ENCODE data around the gene LAMC3. TPM values are rescaled to one million over a fixed set of nuclear protein-coding genes. Genes with fewer than 3 reads are reported as not detected.
A peak's percentile ranks its signal among the peaks of the same experiment; 100 is the strongest.

LAMC3 gene
- total RNA-seq, 2 donors from 2014 or later = 0.55 to 156 TPM

DNA sequence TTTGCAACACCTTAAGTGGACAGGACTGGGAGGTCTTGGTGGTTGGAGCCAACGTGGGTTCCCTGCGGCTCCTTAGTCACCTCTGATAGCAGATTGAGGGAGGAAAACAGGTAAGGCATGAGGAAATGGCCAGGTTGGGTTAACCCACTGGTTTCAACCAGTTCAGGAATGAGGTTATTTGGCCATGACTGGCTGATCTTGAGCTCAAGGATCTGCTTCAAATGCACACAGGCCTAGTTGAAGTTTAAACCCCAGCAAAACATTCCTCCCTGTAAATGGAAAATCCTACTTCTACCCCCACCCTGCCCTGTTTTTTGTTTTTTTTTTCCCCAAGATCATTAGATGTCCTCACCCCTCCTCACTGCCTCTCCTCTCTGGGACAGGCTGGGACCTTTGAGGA, 113.2 kb downstream of the LAMC3 start:
- H3K4me1 ChIP-seq (replicated peaks) = peaks cover 5% of the 10 kb centered on the region
- H3K36me3 ChIP-seq = no peaks in the 10 kb centered on the region
- intact Hi-C loops (cut with DNase I) = no loop called here
- WGBS = 87% methylated on average over 2 of the region's 2 CpGs
- H3K9me3 ChIP-seq = no peaks in the 10 kb centered on the region
- TF ChIP-seq, protein P1, sequence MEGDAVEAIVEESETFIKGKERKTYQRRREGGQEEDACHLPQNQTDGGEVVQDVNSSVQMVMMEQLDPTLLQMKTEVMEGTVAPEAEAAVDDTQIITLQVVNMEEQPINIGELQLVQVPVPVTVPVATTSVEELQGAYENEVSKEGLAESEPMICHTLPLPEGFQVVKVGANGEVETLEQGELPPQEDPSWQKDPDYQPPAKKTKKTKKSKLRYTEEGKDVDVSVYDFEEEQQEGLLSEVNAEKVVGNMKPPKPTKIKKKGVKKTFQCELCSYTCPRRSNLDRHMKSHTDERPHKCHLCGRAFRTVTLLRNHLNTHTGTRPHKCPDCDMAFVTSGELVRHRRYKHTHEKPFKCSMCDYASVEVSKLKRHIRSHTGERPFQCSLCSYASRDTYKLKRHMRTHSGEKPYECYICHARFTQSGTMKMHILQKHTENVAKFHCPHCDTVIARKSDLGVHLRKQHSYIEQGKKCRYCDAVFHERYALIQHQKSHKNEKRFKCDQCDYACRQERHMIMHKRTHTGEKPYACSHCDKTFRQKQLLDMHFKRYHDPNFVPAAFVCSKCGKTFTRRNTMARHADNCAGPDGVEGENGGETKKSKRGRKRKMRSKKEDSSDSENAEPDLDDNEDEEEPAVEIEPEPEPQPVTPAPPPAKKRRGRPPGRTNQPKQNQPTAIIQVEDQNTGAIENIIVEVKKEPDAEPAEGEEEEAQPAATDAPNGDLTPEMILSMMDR (IDR thresholded peaks at IDR 0.05) = no peak
- TF ChIP-seq POLR2A (IDR thresholded peaks at IDR 0.05) = no peak
- TF ChIP-seq POLR2AphosphoS5 (IDR thresholded peaks at IDR 0.05) = no peak
- no peak for DNase-seq (ENCODE audit: low spot score)
- H3K4me3 ChIP-seq = no peak overlapping the region
- no peak overlapping the region for H3K27ac ChIP-seq
- no peaks in the 10 kb centered on the region for H3K27me3 ChIP-seq (replicated peaks; ENCODE audit: insufficient read depth)

DNA sequence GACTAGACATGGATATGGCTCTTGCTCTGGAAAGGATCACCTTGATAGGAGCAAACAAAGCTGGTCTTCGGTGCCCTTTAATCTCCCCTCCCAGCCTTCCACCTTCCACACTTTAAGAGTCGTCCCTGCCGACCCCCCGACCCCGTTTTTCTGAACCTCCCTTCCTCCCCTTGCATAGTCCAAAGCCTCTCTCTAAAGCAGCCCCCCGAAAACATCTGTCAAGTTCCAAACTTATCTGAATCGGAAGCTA, 116.0 kb downstream of the LAMC3 start:
- intact Hi-C loops (cut with DNase I) = no loop called here
- peak overlapping the region; percentile 62 to 84 for H3K4me3 ChIP-seq
- no peak for DNase-seq (ENCODE audit: low spot score)

DNA sequence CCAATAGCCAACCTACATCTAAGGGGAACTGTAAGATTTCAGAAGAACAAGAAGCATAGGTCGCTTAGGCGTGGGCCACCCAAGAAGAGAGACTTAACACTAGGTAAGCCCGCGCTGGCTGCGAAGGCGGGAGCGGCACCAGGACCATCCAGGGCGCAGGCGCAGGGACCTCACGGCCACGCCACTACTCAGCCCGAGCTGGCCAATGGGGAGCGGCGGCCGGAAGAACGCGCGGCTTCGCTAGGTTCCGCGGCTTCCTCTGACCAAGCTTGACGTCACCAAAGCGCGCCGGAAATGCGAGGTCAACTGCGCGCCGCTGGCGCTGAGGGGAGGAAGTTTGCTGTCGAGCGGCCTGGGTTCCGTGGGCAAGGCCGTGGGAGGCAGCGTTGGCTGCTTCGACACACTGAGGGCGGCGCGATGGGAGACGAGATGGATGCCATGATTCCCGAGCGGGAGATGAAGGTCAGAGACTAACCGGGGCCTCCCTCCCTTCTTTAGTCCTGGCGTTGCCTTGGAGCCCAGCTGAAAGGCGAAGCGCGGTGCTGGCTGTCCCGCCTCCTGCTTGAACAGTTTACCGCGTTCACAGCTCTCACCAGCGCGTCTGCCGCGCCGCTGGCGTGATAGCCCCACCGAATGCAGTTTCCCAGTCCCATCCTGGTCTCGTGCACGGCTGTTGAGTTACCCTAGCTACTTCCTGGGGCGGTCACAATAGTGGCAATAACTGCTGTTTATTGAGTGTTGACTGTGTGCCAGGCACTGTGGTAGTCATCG, 116.5 kb downstream of the LAMC3 start, which contains the start of gene NUP214:
NUP214 (plus strand) TSS at position 299 of the 771 bp plus-strand sequence; CDS start at position 418, 119 bp downstream.
- Histone ChIP-seq H3K4me3 (peak within 1 kb of the TSS; percentile 62 to 84), H3K9me3 (no peaks in the 10 kb centered on the region), H3K27ac (peak within 1 kb of the TSS; percentile 70 to 74), H3K4me1 (replicated peaks) (peaks cover 5% of the 10 kb centered on the region), H3K27me3 (replicated peaks; ENCODE audit: insufficient read depth) (no peaks in the 10 kb centered on the region), H3K36me3 (no peaks in the 10 kb centered on the region)
- under 1% methylated on average over 60 of the region's 61 CpGs for WGBS
- peak; percentile 98 for DNase-seq (ENCODE audit: low spot score)
- peak; percentile 75 for TF ChIP-seq POLR2A (IDR thresholded peaks at IDR 0.05)
- TF ChIP-seq, protein P1 (IDR thresholded peaks at IDR 0.05) = peak in 2 of 4 experiments; percentile 35 to 37
- TF ChIP-seq POLR2AphosphoS5 (IDR thresholded peaks at IDR 0.05) = peak; percentile 100
- intact Hi-C loops (cut with DNase I) = no loop called here

More for the DNA sequence above, 116.0 kb downstream of the LAMC3 start:
- 2% methylated on average over 7 of the region's 7 CpGs for WGBS
- Histone ChIP-seq H3K27ac (peak overlapping the region; percentile 70 to 74), H3K36me3 (no peaks in the 10 kb centered on the region), H3K9me3 (no peaks in the 10 kb centered on the region), H3K27me3 (replicated peaks; ENCODE audit: insufficient read depth) (no peaks in the 10 kb centered on the region), H3K4me1 (replicated peaks) (peaks cover 5% of the 10 kb centered on the region)
- no peak for TF ChIP-seq POLR2AphosphoS5 (IDR thresholded peaks at IDR 0.05)
- no peak for TF ChIP-seq POLR2A (IDR thresholded peaks at IDR 0.05)
- TF ChIP-seq, protein P1 (IDR thresholded peaks at IDR 0.05) = no peak

DNA sequence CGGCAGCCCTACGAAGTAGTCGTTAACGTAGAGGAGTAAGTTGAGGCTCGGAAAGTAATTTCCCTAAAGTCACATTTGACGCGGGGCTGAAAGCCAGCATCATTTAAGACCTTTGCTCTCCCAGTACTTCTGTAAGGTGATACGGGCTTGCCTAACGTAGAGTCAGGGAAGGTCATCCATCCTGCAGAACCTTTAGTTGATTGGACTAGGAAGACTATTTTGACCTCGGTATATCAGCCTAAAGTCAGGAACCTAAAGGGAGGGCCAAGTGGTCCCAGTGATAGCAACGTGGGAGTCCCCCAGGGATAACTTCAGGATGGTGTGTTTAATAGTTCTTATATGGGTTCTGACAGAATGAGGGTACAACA, 117.1 kb downstream of the LAMC3 start:
- Histone ChIP-seq H3K27ac (peak overlapping the region; percentile 70 to 74), H3K27me3 (replicated peaks; ENCODE audit: insufficient read depth) (no peaks in the 10 kb centered on the region), H3K4me3 (peak overlapping the region; percentile 62 to 84), H3K9me3 (no peaks in the 10 kb centered on the region), H3K36me3 (no peaks in the 10 kb centered on the region), H3K4me1 (replicated peaks) (peaks cover 5% of the 10 kb centered on the region)
- no peak for DNase-seq (ENCODE audit: low spot score)
- intact Hi-C loops (cut with DNase I) = no loop called here
- under 1% methylated on average over 11 of the region's 11 CpGs for WGBS
- no peak for TF ChIP-seq POLR2AphosphoS5 (IDR thresholded peaks at IDR 0.05)

DNA sequence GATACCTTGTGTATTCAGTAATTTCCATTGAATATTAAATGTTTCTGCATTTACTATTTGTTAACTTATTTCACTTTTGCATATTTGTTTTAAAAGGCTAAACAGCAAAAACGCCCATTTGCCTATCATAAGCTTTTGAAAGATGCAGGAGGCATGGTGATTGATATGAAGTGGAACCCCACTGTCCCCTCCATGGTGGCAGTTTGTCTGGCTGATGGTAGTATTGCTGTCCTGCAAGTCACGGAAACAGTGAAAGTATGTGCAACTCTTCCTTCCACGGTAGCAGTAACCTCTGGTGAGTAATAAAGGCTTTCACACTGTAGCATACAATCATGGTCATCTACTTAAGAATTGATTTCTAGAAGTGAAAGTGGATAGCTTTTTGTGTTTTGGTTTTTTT, 120.2 kb downstream of the LAMC3 start:
- WGBS = 78% methylated on average over 3 of the region's 3 CpGs
- intact Hi-C loops (cut with DNase I) = no loop called here
- H3K36me3 ChIP-seq = no peaks in the 10 kb centered on the region

More for the DNA sequence above, 120.2 kb downstream of the LAMC3 start:
- DNase-seq (ENCODE audit: low spot score) = no peak
- TF ChIP-seq POLR2AphosphoS5 (IDR thresholded peaks at IDR 0.05) = no peak
- TF ChIP-seq POLR2A (IDR thresholded peaks at IDR 0.05) = no peak
- TF ChIP-seq, protein P1 (IDR thresholded peaks at IDR 0.05) = no peak
- H3K27ac ChIP-seq = no peak overlapping the region
- H3K9me3 ChIP-seq = no peaks in the 10 kb centered on the region
- no peaks in the 10 kb centered on the region for H3K27me3 ChIP-seq (replicated peaks; ENCODE audit: insufficient read depth)
- H3K4me1 ChIP-seq (replicated peaks) = peaks cover 5% of the 10 kb centered on the region
- H3K4me3 ChIP-seq = no peak overlapping the region

Measured in prostate gland (tissue), 2 donors.